ENCODE data around the gene ATXN10. TPM values are rescaled to one million over a fixed set of nuclear protein-coding genes. Genes with fewer than 3 reads are reported as not detected.

The ATXN10 gene
- total RNA-seq, 1 donor from 2014 or later = 121 TPM

DNA sequence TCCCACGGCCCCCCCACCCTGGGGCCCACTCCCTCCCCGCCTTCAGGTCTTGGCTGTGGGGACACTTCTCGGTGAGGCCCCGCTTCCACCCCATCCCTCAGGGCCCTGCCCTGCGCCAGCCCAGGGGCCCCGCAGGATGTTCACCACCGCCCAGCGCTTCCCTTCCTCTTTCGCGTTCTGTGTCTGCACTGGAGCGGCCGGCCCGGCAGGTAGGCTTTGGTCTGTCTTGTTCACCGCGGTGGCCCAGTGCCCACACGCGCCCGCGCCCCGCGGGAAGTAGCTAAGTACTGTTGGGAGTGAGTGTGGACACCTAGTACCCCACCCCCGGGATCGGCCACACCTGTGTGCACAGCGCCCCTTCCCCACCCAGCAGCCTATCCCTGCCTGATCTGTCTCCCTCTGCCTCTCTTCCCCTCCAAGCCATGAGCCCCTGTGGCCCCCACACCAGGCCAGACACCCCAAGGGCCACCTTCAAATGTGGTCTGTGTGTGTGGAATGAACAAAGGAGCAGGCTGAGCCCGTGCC lies 219.9 kb downstream of the ATXN10 start:
- Mint-ChIP-seq H3K27me3 (peaks cover 3% of the 10 kb centered on the region), H3K4me3 (no peak overlapping the region), H3K4me1 (no peaks in the 10 kb centered on the region), H3K36me3 (ENCODE audit: low read depth) (no peaks in the 10 kb centered on the region), H3K27ac (no peak overlapping the region), H3K9me3 (no peaks in the 10 kb centered on the region)
- no peak for DNase-seq
- intact Hi-C loops (cut with micrococcal nuclease) = no loop called here

DNA sequence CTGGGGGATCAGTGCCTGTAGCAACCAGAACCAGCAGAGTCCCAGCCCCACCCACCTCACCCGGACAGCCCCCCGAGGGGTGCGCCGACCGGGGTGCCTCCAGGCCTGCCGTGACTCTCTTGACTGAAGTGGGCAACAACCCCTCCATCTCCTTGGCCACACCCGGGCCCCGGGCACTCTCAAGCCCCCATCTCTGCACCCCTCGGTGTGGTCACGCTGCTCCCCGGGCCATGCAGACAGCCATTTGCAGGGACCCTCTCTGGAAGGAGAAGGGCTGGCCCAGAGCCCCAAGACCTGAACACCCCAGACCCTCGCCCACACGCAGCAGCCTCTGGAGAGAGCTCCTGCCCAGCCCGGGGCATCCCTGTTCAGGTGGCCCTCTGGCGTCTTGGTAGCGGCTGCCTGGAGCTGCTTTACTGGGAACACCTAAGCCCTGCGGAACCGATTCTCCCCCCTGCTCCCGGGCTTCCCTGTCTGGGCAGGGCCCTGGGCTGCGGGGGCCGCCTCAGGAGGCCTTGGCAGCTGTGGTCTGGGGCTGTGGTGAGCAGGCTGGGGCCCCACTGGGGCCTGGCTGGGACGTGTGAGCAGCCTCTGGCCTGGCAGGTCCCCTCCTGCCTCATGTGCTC lies 220.5 kb downstream of the ATXN10 start:
- no peaks in the 10 kb centered on the region for H3K36me3 Mint-ChIP-seq (ENCODE audit: low read depth)
- no peak overlapping the region for H3K27ac Mint-ChIP-seq
- H3K9me3 Mint-ChIP-seq = no peaks in the 10 kb centered on the region
- peaks cover 3% of the 10 kb centered on the region for H3K27me3 Mint-ChIP-seq
- DNase-seq = no peak
- H3K4me3 Mint-ChIP-seq = no peak overlapping the region
- no peaks in the 10 kb centered on the region for H3K4me1 Mint-ChIP-seq
- intact Hi-C loops (cut with micrococcal nuclease) = no loop called here

DNA sequence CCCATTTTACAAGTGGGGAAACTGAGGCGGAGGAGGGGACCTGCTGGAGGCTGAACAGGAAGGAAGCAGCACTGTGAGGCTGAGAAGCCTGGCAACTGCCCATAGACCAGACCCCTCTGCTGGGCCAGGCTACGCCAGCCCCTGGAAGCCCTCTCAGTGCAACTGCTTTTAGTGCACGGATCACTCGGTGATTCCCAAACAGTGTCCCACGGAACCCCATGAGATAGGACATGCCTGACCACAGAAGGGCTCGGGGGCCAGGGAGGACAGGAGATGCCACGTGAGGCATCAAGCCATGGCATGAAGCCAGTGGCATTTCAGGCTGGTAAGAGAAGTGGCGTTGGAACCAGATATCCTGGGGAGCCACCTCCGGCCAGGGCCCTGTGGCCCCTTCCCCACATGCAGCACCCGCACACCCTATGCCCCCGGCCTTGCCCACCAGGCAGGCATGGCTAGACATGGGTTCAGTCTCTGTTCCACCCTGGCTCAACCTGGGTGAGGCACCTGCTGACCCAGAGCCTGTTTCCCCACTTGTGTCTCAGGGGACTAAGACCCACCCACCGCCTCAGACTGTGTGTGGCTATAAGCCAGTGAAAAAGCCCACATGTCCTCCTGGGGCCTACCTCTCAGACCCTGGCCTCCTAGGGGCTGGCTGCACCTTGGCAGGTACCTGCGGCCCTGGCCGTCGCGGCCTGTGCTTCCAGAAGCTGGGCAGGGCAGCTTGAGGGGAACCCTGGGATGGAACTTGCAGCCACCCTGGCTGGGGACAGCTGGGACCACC lies 221.2 kb downstream of the ATXN10 start:
- intact Hi-C loops (cut with micrococcal nuclease) = no loop called here
- Mint-ChIP-seq H3K9me3 (no peaks in the 10 kb centered on the region), H3K4me3 (no peak overlapping the region), H3K36me3 (ENCODE audit: low read depth) (no peaks in the 10 kb centered on the region), H3K4me1 (no peaks in the 10 kb centered on the region), H3K27me3 (peaks cover 3% of the 10 kb centered on the region), H3K27ac (no peak overlapping the region)
- DNase-seq = no peak

DNA sequence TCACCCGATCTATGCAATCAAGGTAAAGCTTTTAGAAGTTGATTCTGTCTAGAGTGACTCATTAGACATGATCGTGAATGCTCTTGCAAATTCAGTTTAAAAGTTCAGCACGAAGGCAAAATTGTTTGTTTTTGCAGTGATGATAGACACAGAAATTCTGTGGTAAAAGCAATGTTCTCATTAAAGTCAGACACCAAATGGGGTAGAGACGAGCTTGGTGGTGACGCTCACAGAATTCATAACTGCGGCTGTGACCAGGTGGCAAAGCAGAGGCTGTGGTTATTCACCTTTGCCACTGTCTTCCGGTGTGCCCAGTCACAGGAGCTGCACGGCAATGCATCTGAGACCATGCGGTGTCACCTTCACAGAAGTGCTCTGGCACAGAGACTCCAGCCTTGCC lies 221.9 kb downstream of the ATXN10 start:
- Mint-ChIP-seq H3K9me3 (no peaks in the 10 kb centered on the region), H3K4me1 (no peaks in the 10 kb centered on the region), H3K27ac (no peak overlapping the region), H3K27me3 (peaks cover 3% of the 10 kb centered on the region), H3K36me3 (ENCODE audit: low read depth) (no peaks in the 10 kb centered on the region), H3K4me3 (no peak overlapping the region)
- DNase-seq = no peak
- intact Hi-C loops (cut with micrococcal nuclease) = no loop called here

Other genes starting within 250 kb of the ATXN10 start
- not detected in 2 replicates for gene FBLN1, start 169.0 kb upstream of the ATXN10 start, total RNA-seq

Measured in activated CD4-positive, alpha-beta T cell treated with anti-CD3 and anti-CD28 coated beads, Interleukin-2, amount 10 ng/mL, durations not matched to agents 24 days and 14 days (primary cell).